Stomach smooth muscle (tissue), 2 donors: ENCODE measurements around the gene SMARCE1.

ENCODE experiments used
- H3K27ac ChIP-seq: one replicate; pipeline ENCODE4 v1.7.0; 2013; ENCODE audit warnings: mild to moderate bottlenecking, low read length, inconsistent platforms
- H3K27me3 ChIP-seq, 2 donors: one replicate each; pipeline ENCODE4 v1.7.0; 2013; ENCODE audit warnings: low read length in 2 of 2; ENCODE audit not compliant: insufficient read depth in 2 of 2, control insufficient read depth in 1 of 2
- H3K36me3 ChIP-seq, 2 donors: one replicate each; pipeline ENCODE4 v1.7.0; 2013; ENCODE audit warnings: low read length in 2 of 2; ENCODE audit not compliant: control insufficient read depth in 2 of 2, insufficient read depth in 2 of 2
- H3K4me1 ChIP-seq: one replicate; pipeline ENCODE4 v1.7.0; 2013; ENCODE audit warnings: low read length; ENCODE audit not compliant: control insufficient read depth, insufficient read depth
- H3K4me3 ChIP-seq, 2 donors: one replicate each; pipeline ENCODE4 v1.7.0; 2013; ENCODE audit warnings: low read length in 2 of 2
- H3K9ac ChIP-seq, 2 donors: one replicate each; pipeline ENCODE4 v1.7.0; 2013; ENCODE audit warnings: low read length in 2 of 2, mild to moderate bottlenecking in 1 of 2
- H3K9me3 ChIP-seq, 2 donors: one replicate each; pipeline ENCODE4 v1.7.0; 2013; ENCODE audit warnings: low read length in 2 of 2; ENCODE audit not compliant: control insufficient read depth in 2 of 2
- donor health status: healthy.
- donor health status: Pancreatic carcinoma.

Gene SMARCE1

GRCh38 chr17:40646791-40647623 lies 611 bp downstream of the SMARCE1 start:
- H3K9me3 ChIP-seq = no peaks in the 10 kb centered on the region
- peak overlapping the region; percentile 99 to 100 for H3K9ac ChIP-seq
- peaks cover 13% of the 10 kb centered on the region for H3K4me1 ChIP-seq
- H3K27ac ChIP-seq = peak overlapping the region; percentile 100
- no peaks in the 10 kb centered on the region for H3K27me3 ChIP-seq
- H3K36me3 ChIP-seq = peaks cover 10 to 15% of the 10 kb centered on the region in 2 donors
- peak overlapping the region; percentile 89 to 96 for H3K4me3 ChIP-seq

GRCh38 chr17:40645943-40646342 lies 1.7 kb downstream of the SMARCE1 start:
- Histone ChIP-seq H3K9me3 (no peaks in the 10 kb centered on the region), H3K36me3 (peaks cover 12 to 24% of the 10 kb centered on the region in 2 donors), H3K4me3 (no peak overlapping the region), H3K9ac (peak overlapping the region; percentile 13 to 100), H3K27ac (no peak overlapping the region), H3K4me1 (peaks cover 13% of the 10 kb centered on the region), H3K27me3 (no peaks in the 10 kb centered on the region)

DNA sequence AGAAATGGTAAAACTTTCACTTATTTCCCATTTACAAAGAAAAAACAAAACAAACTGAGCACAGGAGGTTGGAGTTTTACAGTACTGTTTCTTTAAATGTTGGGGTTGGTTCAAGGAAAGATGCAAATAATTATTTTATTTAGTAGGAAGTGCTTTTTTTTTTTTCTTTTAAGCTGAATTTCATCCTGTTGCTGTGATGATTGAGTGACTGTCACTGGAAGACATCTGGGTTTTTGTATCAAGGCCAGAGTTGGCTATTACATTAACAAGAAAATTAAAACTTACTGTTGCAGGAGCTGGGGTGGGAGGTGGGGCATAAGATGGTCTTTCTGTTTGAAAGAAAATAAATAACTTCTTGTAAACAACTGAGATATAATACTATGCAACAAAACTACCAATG lies 2.3 kb downstream of the SMARCE1 start:
- Histone ChIP-seq H3K4me3 (no peak overlapping the region), H3K36me3 (peaks cover 12 to 26% of the 10 kb centered on the region in 2 donors), H3K27me3 (no peaks in the 10 kb centered on the region), H3K27ac (no peak overlapping the region), H3K9ac (no peak overlapping the region), H3K4me1 (peaks cover 13% of the 10 kb centered on the region), H3K9me3 (no peaks in the 10 kb centered on the region)

DNA sequence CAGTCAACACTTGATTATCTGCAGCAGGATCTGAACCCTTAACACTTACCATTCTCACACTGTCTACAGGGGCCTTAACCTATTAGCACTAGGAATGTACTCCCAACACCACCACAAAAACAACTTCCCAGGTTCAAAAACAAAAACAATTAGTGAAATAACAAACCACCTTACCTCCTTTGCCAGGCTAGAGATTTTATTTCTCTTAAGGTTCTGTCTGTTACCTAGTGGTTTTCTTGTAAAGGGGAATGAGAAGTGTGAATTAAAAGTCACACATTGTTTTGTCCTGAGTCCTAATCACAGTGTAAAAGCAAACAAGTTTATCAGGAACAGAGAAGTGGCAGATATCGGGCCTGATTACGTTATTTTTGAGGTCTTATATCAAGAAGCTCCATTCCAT lies 9.7 kb downstream of the SMARCE1 start:
- Histone ChIP-seq H3K36me3 (peaks cover 31 to 58% of the 10 kb centered on the region in 2 donors), H3K4me3 (no peak overlapping the region), H3K9me3 (no peaks in the 10 kb centered on the region), H3K4me1 (peaks cover 2% of the 10 kb centered on the region), H3K27ac (no peak overlapping the region), H3K9ac (no peak overlapping the region), H3K27me3 (no peaks in the 10 kb centered on the region)

GRCh38 chr17:40633871-40634270 lies 13.7 kb downstream of the SMARCE1 start:
- H3K27me3 ChIP-seq = no peaks in the 10 kb centered on the region
- no peak overlapping the region for H3K9ac ChIP-seq
- no peaks in the 10 kb centered on the region for H3K4me1 ChIP-seq
- H3K9me3 ChIP-seq = no peaks in the 10 kb centered on the region
- no peak overlapping the region for H3K4me3 ChIP-seq
- no peak overlapping the region for H3K27ac ChIP-seq
- peaks cover 45 to 70% of the 10 kb centered on the region in 2 donors for H3K36me3 ChIP-seq

DNA sequence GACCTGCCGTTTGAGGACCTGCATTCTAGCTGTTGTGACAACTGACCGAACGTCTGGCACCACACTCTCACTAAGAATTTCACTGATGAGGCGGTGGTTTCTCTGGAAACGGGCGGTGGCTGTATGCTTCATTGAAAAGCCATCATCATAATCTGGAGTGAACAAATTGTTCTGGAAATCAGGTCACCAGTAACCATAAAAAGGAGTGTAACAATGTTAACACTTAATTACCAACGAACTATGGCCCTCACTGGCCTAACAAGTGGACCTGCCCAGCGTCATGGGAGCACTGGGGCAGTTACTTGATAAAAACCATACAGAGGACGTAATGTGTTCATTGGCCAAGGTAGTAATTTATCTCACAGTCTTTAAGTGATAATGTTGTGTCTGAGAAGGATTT lies 15.4 kb downstream of the SMARCE1 start:
- no peak overlapping the region for H3K9ac ChIP-seq
- no peak overlapping the region for H3K27ac ChIP-seq
- no peak overlapping the region for H3K4me3 ChIP-seq
- peaks cover 51 to 78% of the 10 kb centered on the region in 2 donors for H3K36me3 ChIP-seq
- H3K4me1 ChIP-seq = no peaks in the 10 kb centered on the region
- no peaks in the 10 kb centered on the region for H3K27me3 ChIP-seq
- no peaks in the 10 kb centered on the region for H3K9me3 ChIP-seq

GRCh38 chr17:40629842-40630241 lies 17.8 kb downstream of the SMARCE1 start:
- H3K9me3 ChIP-seq = no peaks in the 10 kb centered on the region
- H3K36me3 ChIP-seq = peaks cover 36 to 58% of the 10 kb centered on the region in 2 donors
- H3K27me3 ChIP-seq = no peaks in the 10 kb centered on the region
- H3K4me3 ChIP-seq = no peak overlapping the region
- no peak overlapping the region for H3K27ac ChIP-seq
- no peak overlapping the region for H3K9ac ChIP-seq
- H3K4me1 ChIP-seq = no peaks in the 10 kb centered on the region

DNA sequence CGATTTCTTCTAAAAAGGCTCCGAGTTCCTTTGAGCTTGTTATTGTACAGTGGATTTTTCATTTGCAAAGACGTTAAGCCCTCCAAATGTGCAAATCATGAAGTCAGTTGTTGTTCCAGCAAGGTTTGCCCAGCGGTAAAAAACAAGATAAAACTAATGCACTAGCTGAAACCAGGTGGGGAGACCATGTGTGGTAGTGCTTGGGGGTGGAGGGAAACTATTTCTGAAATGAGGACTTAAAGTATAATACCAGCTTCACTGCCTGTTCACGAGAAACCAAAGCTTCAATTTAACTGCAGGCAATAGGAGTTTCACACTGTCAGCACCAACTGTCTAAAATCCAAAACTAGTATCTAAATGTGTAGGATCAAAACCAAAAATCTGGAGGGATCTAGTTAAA lies 22.3 kb downstream of the SMARCE1 start:
- Histone ChIP-seq H3K27me3 (no peaks in the 10 kb centered on the region), H3K9ac (no peak overlapping the region), H3K36me3 (peaks cover 16% of the 10 kb centered on the region in 2 donors), H3K4me3 (no peak overlapping the region), H3K9me3 (no peaks in the 10 kb centered on the region), H3K27ac (no peak overlapping the region), H3K4me1 (peaks cover under 1% of the 10 kb centered on the region)

GRCh38 chr17:40623419-40624210 lies 24.0 kb downstream of the SMARCE1 start:
- Histone ChIP-seq H3K9ac (no peak overlapping the region), H3K36me3 (peaks cover 5 to 7% of the 10 kb centered on the region in 2 donors), H3K9me3 (no peaks in the 10 kb centered on the region), H3K27me3 (peaks cover 4% of the 10 kb centered on the region in 2 donors), H3K4me1 (peaks cover 6% of the 10 kb centered on the region), H3K27ac (no peak overlapping the region), H3K4me3 (no peak overlapping the region)

GRCh38 chr17:40622509-40622928 lies 25.1 kb downstream of the SMARCE1 start:
- no peak overlapping the region for H3K4me3 ChIP-seq
- H3K9me3 ChIP-seq = no peaks in the 10 kb centered on the region
- peaks cover 8% of the 10 kb centered on the region in 2 donors for H3K27me3 ChIP-seq
- no peak overlapping the region for H3K27ac ChIP-seq
- H3K36me3 ChIP-seq = no peaks in the 10 kb centered on the region
- peaks cover 6% of the 10 kb centered on the region for H3K4me1 ChIP-seq
- H3K9ac ChIP-seq = no peak overlapping the region
